Stimulated activated CD8-positive, alpha-beta memory T cell treated with anti-CD3 and anti-CD28 coated beads, Interleukin-7, amount 100 ng/mL, for 24 hours (primary cell): ENCODE measurements around the gene TM9SF4.
"Not testable (repeated sequence)": the region's sequence is repeated elsewhere in the genome, so short reads cannot be mapped to it uniquely, and the experiment has no call there.

Source experiments
- DNase-seq: peaks from one replicate; pipeline ENCODE4 v3.0.0-alpha.2; 2020; ENCODE audit warnings: low read depth

TM9SF4 gene

GRCh38 chr20:32098786-32099185 lies 10.7 kb upstream of the TM9SF4 start:
- DNase-seq, result no peak

DNA sequence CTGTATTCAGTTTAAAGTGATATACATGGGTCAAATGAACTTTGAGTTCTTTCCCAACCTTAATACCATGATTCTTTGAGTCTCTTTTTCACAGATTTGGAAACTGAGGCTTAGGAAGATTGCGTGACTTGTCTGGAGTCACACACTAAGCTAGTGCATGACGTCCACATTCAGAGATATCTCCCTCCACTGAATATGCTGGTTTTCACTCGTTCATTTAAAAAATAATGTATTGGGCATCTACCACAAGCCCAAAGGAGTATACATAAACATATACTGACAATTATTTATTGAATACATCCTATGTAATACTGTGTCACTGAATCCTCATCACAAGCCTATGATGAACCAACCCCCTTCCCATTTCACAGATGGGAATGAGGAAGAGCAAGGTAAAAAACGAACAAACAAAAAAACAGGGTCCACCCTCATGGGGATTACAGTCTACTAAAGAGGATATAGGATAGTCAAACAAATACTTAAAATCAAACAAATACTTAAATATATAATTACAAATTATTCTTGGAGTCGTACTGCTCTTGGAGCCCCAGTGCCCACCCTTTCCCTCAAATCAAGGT lies 611 bp upstream of the TM9SF4 start:
- DNase-seq, result no peak

DNA sequence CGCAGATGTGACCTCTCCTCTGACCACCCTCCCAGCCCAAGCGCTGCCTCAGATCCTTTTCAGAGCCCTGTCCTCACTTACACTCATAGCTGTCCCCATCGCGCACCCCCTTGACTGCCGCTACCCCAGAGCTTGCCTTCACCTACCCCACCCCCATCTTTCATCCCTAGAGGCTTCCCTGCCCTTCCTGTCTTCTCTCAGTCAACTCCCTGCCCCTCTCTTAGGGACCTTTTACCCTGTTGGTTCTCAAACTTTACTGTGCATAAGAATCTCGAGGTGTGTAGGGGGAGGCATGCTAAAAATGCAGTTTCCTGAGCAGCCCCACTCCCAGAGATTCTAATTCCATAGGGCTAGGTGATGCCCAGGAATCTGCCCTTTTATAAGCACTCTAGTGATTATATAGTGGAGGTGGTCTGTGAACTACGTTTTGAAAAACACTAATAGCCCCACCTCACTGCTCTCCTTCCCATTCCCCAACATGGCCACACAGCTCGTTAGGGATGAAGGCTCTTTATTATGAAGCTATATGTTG lies 725 bp downstream of the TM9SF4 start:
- DNase-seq, result no peak

DNA sequence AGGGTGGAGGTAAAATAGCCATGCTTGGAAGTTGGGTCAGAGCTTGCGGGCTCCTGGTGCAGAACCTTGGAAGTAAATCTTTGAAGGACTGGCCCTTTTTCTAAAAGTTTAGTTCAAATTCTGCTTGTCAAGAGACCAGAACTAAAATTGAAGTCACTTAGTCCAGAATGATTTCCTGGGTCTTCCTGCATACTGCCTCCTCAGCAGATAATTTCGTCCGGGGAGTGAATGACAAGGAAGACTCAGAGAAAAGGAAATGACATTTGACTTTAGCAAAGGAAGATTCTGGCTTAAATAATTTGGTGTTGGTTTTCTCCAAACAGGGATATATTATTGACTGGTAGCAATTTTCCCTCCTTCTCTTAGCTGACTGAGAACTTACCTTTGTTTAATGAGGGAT lies 1.2 kb downstream of the TM9SF4 start:
- DNase-seq, result no peak

DNA sequence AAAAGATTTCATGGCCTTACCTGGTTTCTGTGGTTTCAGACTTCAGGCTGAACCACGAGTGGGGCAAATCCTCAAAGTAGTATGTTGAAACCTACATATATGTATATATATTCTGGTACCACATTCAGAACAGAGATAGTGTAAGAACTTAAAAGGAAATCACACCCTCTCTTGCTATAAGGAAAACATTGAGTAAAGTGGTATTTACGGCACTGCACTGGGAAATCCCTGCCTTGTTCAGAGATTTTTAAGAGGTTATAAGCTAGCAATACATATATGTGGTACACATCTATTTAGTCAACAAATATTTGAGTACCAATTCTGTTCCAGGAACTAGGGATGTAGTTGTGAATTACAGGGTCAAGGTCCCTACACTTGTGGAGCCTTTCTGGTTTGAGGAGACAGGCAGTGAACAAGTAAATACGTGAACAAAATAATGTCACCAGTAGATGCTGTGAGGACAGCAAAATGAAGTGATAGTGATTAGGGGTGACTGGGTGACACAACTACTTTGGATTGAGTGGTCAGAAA lies 1.7 kb downstream of the TM9SF4 start:
- no peak for DNase-seq

DNA sequence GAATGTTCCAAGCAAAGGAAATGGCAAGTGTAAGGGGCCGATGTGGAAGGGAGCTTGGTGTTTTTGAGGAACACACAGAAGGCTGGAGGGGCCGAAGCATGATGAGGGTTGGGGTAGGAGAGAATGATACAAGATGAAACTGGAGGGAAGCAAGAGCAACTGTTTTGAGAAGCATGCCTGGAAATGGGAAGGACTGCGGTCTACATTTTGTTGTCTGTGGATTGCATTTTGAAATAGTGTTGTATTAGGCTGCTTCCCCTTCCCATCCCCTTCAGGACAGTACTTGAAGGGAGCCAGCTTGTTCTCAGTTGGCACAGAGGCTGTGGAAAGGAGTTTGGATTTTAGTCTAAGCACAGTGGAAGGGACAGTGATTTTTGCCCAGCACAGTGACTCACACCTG lies 2.2 kb downstream of the TM9SF4 start:
- no peak for DNase-seq

- DNase-seq, result no peak
These were observed 3.3 kb downstream of the TM9SF4 start for GRCh38 chr20:32112841-32113240.

DNA sequence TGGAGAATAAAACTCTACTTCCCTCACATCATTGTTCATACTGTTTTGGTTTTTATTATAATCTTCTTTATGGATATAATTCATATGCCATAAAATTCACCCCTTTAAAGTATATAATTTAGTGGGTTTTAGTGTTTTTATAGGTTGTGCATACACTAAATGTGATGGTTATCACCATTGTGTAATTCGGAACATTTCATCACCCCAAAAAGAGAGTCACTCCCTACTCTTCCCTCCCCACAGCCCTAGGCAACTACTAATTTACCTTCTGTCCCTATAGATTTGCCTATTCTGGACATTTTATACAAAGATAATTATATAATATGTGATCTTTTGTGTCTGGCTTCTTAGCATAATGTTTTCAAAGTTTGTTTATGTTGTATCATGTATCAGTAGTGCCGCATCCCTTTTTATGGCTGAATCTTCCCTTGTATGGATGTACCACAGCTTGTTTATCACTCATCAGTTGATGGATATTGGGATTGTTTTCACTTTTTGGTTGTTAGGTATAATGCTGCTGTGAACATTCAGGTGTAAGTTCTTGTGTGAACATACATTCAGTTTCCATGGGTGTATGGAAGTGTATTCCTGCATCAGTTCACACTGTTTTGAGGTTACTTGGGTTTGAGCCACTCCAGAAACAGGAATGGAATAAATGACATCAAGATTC lies 4.2 kb downstream of the TM9SF4 start:
- no peak for DNase-seq

DNA sequence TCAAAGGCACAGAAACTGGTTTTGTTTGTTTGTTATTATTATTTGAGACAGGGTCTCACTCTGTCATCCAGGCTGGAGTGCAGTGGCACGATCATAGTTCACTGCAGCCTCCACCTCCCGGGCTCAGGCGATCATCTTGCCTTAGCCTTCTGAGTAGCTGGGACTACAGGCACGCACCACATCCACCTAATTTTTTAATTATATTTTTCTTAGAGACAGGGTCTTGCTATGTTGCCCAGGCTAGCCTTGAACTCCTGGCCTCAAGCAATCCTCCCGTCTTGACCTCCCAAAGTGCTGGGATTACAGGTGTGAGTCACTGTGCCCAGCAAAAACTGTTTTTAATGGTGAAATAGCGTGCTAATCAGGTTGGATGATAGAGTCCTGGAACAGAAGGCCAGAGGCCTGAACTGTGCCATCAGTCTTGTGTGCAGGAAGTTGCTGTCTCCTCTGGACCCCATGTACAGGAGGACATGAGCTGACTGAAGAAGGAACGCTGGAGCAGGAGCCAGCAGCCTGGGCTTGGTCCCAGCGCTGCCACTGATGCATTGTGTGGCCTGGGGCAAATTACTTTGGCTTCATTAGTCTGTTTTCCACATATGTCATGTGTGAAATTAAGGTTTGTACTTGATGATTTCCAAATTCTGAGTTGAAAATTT lies 4.9 kb downstream of the TM9SF4 start:
- DNase-seq, result no peak

GRCh38 chr20:32115211-32115767 lies 5.8 kb downstream of the TM9SF4 start:
- no peak for DNase-seq

GRCh38 chr20:32116079-32116521 lies 6.6 kb downstream of the TM9SF4 start:
- DNase-seq, result no peak

DNA sequence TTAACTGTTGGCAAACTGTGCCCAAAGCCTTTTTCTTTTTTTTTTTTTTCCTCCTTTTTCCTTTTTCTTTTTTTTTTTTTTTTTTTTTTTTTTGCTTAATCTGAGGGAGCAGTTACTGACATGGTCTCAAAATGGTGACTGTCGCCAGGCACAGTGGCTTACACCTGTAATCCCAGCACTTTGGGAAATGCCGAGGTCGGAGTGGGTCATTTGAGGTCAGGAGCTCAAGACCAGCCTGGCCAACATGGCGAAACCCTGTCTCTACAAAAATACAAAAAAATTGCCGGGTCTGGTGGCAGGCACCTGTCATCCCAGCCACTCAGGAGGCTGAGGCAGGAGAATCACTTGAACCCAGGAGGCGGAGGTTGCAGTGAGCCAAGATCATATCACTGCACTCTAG lies 7.3 kb downstream of the TM9SF4 start:
- not testable (repeated sequence) for DNase-seq

DNA sequence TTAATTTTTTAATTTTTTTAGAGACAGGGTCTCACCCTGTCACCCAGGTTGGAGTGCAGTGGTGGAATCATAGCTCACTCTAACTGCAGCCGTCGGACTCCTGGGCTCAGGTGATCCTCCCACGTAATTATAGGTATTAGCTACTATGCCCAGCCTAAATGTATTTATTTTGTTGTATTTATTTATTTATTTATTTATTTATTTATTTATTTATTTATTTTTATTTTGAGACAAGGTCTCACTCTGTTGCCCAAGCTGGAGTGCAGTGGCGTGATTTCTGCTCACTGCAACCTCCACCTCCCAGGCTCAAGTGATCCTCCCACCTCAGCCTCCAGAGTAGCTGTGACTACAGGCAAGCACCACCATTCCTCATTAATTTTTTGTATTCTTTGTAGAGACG lies 8.9 kb downstream of the TM9SF4 start:
- not testable (repeated sequence) for DNase-seq

- no peak for DNase-seq
These were observed 10.2 kb downstream of the TM9SF4 start for GRCh38 chr20:32119734-32120133.

- DNase-seq, result not testable (repeated sequence)
These were observed 12.4 kb downstream of the TM9SF4 start for GRCh38 chr20:32121908-32122307.

GRCh38 chr20:32123088-32123487 lies 13.6 kb downstream of the TM9SF4 start:
- no peak for DNase-seq

DNA sequence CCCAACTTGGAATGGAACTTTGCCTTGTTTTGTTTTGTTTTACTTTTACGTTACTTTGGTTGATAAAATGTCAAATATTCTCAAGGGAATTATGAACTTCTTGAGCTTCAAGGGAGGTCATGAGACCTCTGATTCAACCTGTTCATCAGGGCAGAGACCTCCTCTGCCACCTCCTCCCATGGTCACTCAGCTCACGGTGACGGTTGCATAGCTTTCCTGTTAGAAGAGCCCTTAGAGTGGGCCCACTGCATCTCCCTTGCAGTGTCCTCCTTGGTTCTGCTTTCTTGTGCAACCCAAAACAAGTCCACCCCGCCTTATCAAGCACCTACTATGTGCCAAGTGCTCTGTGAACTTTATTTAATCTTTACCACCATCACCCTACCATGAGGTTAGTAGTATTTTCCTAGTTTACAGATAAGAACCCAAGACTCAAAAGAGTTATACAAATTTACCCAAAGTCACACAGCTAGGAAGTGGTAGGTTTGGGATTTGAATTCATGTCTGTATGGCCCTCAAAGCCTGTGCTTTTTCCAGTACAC lies 15.5 kb downstream of the TM9SF4 start:
- no peak for DNase-seq

DNA sequence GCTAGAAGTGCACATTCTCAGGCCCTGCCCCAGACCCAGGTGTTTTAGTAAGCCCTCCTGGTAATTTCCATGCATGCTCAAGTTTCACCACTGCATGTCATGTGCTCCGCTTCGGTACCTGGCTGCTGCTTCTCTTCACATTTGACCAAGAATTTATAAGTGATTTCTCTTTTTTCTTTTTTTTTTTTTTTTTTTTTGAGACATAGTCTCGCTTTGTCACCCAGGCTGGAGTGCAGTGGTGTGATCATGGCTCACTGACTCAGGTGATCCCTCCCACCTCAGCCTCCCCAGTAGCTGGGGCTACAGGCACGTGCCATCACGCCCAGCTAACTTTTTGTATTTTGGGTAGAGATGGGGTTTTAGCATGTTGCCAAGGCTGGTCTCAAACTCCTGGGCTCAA lies 16.0 kb downstream of the TM9SF4 start:
- no peak for DNase-seq

- no peak for DNase-seq
These were observed 17.4 kb downstream of the TM9SF4 start for GRCh38 chr20:32126919-32127318.

DNA sequence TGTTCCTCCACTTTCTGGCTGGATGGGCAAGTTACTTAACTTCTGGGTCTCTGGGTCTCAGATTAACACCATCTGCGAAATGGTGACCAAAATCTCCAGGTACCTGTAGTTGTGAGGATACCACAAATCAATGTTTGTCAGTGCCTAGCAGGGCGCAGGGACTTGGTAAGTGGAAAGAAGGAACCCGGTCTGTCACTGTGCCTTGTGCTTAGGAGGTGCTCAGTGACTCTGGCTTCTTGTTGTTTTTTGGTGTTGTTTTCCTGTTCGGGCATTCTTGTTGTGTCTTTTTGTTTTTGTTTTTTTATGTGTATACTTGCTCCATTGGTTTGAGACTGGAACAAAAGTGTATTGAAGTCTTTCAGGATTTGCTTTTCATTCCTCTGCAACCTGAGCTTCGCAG lies 17.8 kb downstream of the TM9SF4 start:
- no peak for DNase-seq

GRCh38 chr20:32128167-32128566 lies 18.7 kb downstream of the TM9SF4 start:
- no peak for DNase-seq

GRCh38 chr20:32129863-32130262 lies 20.3 kb downstream of the TM9SF4 start:
- no peak for DNase-seq
